ENCODE measurements around the gene TLDC2.

The TLDC2 gene

GRCh38 chr20:36850759-36851158, 25.2 kb upstream of the TLDC2 start:
- DNase-seq: no peak

- no peak for DNase-seq
Measured at GRCh38 chr20:36851490-36851889, 24.4 kb upstream of the TLDC2 start.

GRCh38 chr20:36852187-36852586, 23.8 kb upstream of the TLDC2 start:
- no peak for DNase-seq

- no peak for DNase-seq
Measured at GRCh38 chr20:36854348-36855240, 21.3 kb upstream of the TLDC2 start.

- no peak for DNase-seq
Measured at GRCh38 chr20:36855241-36855657, 20.7 kb upstream of the TLDC2 start.

GRCh38 chr20:36856195-36856594, 19.7 kb upstream of the TLDC2 start:
- DNase-seq: no peak

- no peak for DNase-seq
Measured at GRCh38 chr20:36856691-36857635, 19.0 kb upstream of the TLDC2 start.

- no peak for DNase-seq
Measured at GRCh38 chr20:36859282-36859555, 16.7 kb upstream of the TLDC2 start.

- no peak for DNase-seq
Measured at GRCh38 chr20:36859700-36860330, 16.1 kb upstream of the TLDC2 start.

GRCh38 chr20:36860339-36860738, 15.6 kb upstream of the TLDC2 start:
- no peak for DNase-seq

- DNase-seq: no peak
Measured at GRCh38 chr20:36860811-36861624, 14.9 kb upstream of the TLDC2 start.

GRCh38 chr20:36861625-36861874, 14.4 kb upstream of the TLDC2 start:
- DNase-seq: no peak

GRCh38 chr20:36861875-36862801, 13.8 kb upstream of the TLDC2 start:
- DNase-seq: no peak

GRCh38 chr20:36862857-36863668, 12.9 kb upstream of the TLDC2 start:
- DNase-seq: no peak

- DNase-seq: no peak
Measured at GRCh38 chr20:36865076-36865860, 10.7 kb upstream of the TLDC2 start.

GRCh38 chr20:36865861-36866149, 10.1 kb upstream of the TLDC2 start:
- DNase-seq: no peak

GRCh38 chr20:36866164-36866563, 9.8 kb upstream of the TLDC2 start:
- DNase-seq: no peak

GRCh38 chr20:36866681-36867495, 9.1 kb upstream of the TLDC2 start:
- no peak for DNase-seq
